Glomerular visceral epithelial cell (primary cell): ENCODE data around the gene CRYBG3.
"Not testable (repeated sequence)": the region's sequence is repeated elsewhere in the genome, so short reads cannot be mapped to it uniquely, and the experiment has no call there.

Experiments used
- DNase-seq: peaks from one replicate; pipeline ENCODE4 v3.0.0-alpha.2; 2016; ENCODE audit errors: extremely low spot score

Gene CRYBG3

GRCh38 chr3:97821774-97822358 lies at the start of gene CRYBG3:
TSS of gene CRYBG3 (plus strand) at chr3:97822011. CDS start at chr3:97822207, 196 bp downstream.
- DNase-seq, result peak; percentile 85

- no peak for DNase-seq
Observed at GRCh38 chr3:97772926-97773325, 48.9 kb upstream of the CRYBG3 start.

- no peak for DNase-seq
Observed at GRCh38 chr3:97778152-97778551, 43.7 kb upstream of the CRYBG3 start.

- DNase-seq, result peak; percentile 52
Observed at GRCh38 chr3:97793420-97794019, 28.3 kb upstream of the CRYBG3 start.

- no peak for DNase-seq
Observed at GRCh38 chr3:97795951-97796350, 25.9 kb upstream of the CRYBG3 start.

- no peak for DNase-seq
Observed at GRCh38 chr3:97804471-97804870, 17.3 kb upstream of the CRYBG3 start.

GRCh38 chr3:97810779-97811390 lies 10.9 kb upstream of the CRYBG3 start:
- no peak for DNase-seq

- peak; percentile 15 for DNase-seq
Observed at GRCh38 chr3:97815149-97815917, 6.5 kb upstream of the CRYBG3 start.

- DNase-seq, result no peak
Observed at GRCh38 chr3:97816811-97817210, 5.0 kb upstream of the CRYBG3 start.

- DNase-seq, result no peak
Observed at GRCh38 chr3:97817965-97818364, 3.8 kb upstream of the CRYBG3 start.

GRCh38 chr3:97820780-97821179 lies 1.0 kb upstream of the CRYBG3 start:
- no peak for DNase-seq

GRCh38 chr3:97821287-97821773 lies 481 bp upstream of the CRYBG3 start:
- DNase-seq, result peak; percentile 56

- peak; percentile 53 for DNase-seq
Observed at GRCh38 chr3:97822359-97822775, 556 bp downstream of the CRYBG3 start.

- no peak for DNase-seq
Observed at GRCh38 chr3:97823046-97824004, 1.5 kb downstream of the CRYBG3 start.

- DNase-seq, result no peak
Observed at GRCh38 chr3:97825101-97825500, 3.3 kb downstream of the CRYBG3 start.

- DNase-seq, result no peak
Observed at GRCh38 chr3:97827741-97828471, 6.1 kb downstream of the CRYBG3 start.

- DNase-seq, result no peak
Observed at GRCh38 chr3:97829198-97829597, 7.4 kb downstream of the CRYBG3 start.

GRCh38 chr3:97830638-97831037 lies 8.8 kb downstream of the CRYBG3 start:
- DNase-seq, result no peak

GRCh38 chr3:97831140-97831539 lies 9.3 kb downstream of the CRYBG3 start:
- no peak for DNase-seq

- DNase-seq, result not testable (repeated sequence)
Observed at GRCh38 chr3:97833184-97833583, 11.4 kb downstream of the CRYBG3 start.

- peak; percentile 29 for DNase-seq
Observed at GRCh38 chr3:97835761-97836160, 13.9 kb downstream of the CRYBG3 start.
